Mammary epithelial cell (primary cell): ENCODE measurements around the gene FMN1.

ENCODE experiments used
- CTCF ChIP-seq, 2 donors: IDR thresholded peaks in 1 of 2; conservative IDR thresholded peaks in 1 of 2; 2 replicates each; pipeline ENCODE4 v1.5.1; 2011 to 2012; ENCODE audit warnings: inconsistent platforms in 2 of 2, low read length in 2 of 2, mild to moderate bottlenecking in 2 of 2, control low read depth in 1 of 2, low read depth in 1 of 2; ENCODE audit not compliant: insufficient read depth in 1 of 2; ENCODE audit errors: extremely low read depth in 1 of 2
- EZH2 ChIP-seq: IDR thresholded peaks from 2 replicates; pipeline ENCODE4 v1.6.1; 2012; ENCODE audit warnings: low read length, inconsistent platforms, borderline replicate concordance

- no peak for TF ChIP-seq CTCF (conservative IDR thresholded peaks at IDR 0.05 in 1 of 2, IDR thresholded peaks at IDR 0.05 in 1 of 2; ENCODE audit: extremely low read depth in 1 of 2, insufficient read depth in 1 of 2, low read depth in 1 of 2, low read length in 2 of 2)
- no peak for TF ChIP-seq EZH2
Observed at GRCh38 chr15:33161209-33161608, 33.3 kb downstream of the FMN1 start.
